ENCODE results near the gene FAN1.

FAN1 gene

DNA sequence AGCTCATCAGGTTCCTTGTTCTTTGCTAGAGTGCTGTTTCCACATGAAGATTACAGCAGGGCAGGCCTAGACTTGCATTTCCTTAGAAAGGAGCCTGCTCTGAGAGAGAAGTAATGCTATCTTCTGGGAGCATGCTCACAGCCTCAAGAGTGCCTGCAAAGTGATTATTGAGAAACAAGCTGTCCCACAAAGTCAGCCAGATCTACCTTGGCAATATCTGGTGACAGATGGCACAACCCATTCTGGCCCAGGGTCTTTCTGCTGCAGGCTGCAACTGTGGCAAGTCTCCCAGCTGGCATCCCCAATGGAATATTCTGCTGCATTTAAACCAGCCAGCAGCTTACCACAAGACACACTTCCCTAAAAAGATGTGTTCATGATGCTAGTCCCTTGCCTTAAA is 58.4 kb downstream of the FAN1 start:
- no peak for DNase-seq

DNA sequence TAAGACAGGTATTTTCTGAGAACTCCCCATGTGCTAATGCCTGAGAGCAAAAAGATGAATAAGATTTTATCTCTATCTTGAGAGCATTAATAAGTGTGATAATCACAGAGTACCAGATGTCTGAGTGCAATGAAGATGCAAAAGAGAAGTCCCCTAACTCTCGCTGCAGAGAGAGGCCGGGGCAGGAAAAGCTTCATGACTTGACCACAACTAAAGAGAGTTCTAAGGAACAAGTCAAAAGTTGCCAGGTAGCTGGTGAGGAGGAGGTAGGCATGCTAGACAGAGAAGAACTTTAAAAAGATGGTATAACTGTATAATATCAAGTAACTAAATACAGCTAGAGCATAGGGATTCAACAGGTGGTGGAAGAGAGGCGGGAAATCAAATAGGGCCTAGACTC is 58.9 kb downstream of the FAN1 start:
- no peak for DNase-seq

DNA sequence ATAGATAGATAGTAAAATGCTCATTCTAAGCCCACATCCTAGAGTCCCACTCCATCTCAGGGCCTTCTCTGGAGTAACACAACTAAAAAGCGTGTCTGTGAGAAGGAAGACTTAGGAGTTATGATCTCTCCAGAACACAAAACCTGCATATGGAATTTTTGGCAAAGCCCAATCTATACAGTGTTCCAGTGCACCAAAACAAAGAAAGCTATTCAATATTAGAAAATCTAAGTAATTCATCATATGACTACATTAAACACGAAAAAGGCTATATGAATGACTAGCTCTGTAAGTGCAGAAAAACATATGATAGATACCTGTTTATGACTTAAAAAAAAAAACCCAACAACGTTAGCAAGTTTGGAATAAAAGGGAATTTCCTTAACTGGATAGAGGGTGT is 60.0 kb downstream of the FAN1 start:
- no peak for DNase-seq

DNA sequence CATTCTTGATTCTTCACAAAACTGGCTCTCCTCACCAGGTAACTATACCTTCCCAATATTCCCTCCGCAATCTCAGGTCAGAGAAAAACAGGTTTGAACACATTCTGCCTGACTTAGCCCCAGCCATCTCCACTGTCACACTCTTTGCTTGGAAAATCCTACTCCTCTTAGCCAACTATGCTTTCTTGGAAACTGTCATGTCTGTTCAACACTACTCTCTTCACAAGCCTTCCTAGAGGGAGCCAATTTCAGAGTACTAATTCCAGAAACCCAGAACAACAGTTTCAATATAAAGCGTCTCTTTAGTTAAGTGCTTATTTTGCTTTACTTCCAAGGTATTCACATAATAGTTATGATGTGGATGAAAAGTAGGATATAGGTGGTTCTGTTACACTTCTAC is 66.0 kb downstream of the FAN1 start:
- no peak for DNase-seq

DNA sequence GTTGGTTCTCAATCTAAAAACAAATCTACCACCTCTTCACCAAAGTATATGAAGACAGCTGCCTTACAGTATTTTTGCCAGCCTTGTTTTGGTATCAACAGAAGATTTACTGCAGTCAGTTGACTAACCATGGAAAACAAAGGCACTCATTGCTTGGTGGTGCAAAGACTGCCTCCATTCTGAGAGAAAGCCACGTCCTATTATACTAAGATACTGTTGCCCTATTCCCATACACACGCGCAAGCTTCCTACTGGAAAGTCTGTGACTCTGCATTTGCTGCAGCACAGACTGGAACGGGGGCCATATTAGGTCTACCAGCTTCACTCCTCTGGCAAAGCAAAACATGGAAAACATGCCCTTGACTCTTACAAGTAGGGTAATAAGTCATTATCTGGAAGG is 69.7 kb downstream of the FAN1 start:
- no peak for DNase-seq

DNA sequence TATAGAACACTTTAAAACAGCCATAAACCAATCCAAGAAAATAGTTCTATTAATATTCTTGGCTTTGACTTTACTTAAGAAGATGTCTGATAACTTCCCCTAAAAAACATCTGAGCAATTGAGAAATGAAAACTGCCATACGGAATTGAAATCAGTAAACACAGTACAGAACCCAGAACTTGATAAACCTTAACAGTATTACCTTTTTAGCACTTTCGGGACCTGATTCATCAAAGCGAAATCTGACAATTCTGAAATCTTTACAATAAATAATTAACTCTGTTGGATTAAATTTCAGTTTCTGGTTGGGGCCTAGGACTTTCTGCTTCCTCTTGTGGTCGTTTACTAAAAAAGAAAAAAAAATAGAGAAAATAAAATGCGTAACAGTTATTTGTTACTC is 70.4 kb downstream of the FAN1 start:
- no peak for DNase-seq

DNA sequence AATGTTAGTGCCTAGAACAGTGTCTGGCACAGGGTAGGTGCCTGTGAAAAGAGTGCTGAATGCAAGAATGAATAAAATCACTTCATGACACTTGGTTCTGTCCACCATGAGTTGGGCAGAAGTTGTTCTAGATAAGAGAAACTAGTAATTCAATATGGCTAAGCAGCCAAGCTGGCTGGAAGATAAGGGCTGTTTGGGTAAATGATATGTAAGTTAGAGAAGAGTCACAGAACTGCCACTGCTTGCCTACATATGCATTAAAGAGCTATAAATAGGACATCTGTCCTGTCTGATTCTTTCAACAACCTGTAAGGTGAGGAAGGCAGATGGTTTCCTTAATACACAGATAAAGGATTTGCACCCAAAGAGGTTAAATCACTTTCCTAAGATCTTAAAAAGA is 74.6 kb downstream of the FAN1 start:
- DNase-seq = no peak

DNA sequence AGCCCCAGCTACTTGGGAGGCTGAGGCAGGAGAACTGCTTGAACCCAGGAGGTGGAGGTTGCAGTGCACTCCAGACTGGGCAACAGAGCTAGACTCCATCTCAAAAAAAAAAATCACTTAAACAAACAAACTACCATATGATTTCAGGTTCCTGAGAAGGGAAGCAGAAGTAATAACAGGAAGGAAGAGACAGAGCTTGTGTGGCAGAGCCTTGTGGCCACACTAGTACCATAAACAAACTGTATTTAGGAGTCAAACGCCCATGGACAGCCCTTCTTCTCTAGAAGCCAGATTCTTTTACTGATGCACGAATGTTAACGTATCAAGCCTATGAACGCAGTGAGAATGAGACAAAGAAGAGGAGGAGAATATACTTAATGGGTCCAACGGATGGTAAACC is 75.7 kb downstream of the FAN1 start:
- no peak for DNase-seq

DNA sequence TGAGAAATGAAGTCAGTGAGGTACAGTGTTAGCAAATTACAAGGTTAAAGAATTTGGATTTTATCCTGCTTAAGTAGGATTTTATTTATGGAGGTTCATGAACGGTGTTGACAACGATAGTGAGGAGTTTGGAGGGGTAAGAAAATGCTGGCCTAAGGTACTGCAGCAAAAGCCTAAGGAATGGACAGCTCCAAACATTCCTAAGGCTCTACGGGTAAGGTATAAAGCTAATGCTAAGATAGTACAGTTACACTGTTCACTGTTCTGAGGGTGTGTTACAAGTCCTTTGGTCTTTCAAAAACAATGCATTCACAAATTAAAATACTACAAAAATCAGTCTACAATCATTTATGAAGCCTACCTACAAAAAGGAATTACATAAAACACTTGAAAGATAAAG is 80.4 kb downstream of the FAN1 start:
- DNase-seq = no peak

DNA sequence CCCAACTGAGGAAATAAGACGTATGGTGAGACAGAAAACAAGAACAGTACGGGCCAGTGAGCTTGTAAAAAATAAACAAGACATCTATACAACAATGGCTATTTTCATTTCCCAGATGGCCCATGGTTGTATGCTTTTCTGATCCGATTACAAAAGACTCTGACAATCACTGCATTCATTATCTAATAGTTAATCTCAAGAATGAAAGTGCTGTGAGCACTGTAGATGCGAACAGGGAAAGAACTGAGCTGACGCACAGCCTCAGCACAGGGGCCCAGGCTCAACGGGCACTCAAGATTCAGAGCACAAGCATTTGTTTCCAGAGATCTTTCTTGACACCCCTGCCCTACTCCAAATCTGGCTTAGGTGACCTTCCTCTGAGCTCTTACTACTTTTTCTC is 80.8 kb downstream of the FAN1 start:
- DNase-seq = no peak

DNA sequence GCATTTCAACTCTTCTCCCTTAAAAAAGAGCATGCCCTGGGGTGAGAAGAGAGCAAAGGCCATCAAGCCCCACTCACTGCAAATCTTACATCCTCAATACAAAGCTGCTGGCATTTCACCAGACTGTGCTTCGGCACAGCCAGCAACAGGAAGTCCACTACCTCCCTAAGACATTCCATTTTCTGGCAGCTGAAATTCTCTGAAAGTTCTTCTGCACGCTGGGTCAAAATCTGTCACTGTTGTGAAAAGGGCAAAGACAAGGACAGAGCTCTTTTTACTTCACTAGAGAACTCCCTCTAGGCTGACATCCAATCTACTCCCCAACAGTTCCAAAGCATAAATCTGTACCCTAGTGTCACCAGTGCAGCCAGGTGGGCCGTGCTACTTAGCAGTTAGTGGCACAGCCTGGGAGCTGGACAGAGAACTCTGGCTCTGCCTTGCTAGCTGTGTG is 81.4 kb downstream of the FAN1 start:
- no peak for DNase-seq

DNA sequence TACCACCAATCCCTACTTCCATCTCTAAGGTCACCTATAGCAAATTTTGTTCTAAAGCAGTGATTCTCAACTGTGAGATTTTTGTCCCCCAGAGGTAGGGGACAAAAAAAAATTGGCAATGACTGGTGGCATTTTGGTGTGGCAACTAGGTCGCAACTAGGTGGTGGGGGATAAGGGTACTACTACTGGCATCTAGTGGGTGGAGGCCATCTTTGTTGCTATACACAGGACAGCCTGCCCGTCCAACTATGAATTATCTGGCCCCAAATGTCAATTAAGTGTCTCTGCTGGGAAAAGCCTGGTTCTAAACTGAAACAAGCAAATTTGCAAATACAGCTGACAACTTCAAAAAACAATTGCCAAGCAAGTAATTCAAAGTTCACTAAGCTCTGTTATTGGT is 86.3 kb downstream of the FAN1 start:
- no peak for DNase-seq

DNA sequence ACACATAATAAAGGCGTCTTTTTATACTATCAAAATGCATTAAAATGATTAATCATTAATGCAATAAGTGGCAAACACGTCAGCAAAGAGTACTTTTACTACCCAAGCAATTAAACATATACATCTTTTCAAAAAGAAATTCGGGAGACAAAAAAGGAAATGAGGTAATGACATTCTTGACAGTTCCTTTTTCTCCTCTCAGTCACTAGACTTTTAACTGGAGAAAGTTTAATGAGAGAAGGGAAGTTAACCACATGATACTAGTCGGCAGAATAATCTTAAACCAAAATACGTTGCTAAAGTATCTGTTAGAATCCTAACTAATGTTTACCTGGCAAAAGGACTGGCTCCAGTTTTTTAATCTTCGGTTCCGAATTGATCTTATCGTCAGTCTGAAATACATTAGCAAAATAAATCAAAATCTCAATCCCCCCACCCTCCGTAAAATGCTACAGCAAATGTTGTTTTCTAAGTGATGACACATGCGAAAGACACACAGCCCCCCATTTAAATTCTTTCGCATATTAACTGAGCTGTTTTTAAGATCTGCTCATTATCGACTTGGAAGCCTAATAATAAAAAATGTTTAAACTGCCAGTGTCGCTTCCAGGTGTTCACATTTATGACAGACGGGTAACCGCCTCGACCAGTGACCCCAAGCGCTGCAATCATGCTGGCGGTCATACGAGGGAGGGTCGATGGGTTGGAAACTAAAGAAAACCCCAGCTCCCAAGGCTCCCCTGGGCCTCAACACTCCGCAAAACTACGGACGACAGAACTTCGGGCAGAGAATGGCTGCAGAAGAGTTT is 86.9 kb downstream of the FAN1 start:
- no peak for DNase-seq

DNA sequence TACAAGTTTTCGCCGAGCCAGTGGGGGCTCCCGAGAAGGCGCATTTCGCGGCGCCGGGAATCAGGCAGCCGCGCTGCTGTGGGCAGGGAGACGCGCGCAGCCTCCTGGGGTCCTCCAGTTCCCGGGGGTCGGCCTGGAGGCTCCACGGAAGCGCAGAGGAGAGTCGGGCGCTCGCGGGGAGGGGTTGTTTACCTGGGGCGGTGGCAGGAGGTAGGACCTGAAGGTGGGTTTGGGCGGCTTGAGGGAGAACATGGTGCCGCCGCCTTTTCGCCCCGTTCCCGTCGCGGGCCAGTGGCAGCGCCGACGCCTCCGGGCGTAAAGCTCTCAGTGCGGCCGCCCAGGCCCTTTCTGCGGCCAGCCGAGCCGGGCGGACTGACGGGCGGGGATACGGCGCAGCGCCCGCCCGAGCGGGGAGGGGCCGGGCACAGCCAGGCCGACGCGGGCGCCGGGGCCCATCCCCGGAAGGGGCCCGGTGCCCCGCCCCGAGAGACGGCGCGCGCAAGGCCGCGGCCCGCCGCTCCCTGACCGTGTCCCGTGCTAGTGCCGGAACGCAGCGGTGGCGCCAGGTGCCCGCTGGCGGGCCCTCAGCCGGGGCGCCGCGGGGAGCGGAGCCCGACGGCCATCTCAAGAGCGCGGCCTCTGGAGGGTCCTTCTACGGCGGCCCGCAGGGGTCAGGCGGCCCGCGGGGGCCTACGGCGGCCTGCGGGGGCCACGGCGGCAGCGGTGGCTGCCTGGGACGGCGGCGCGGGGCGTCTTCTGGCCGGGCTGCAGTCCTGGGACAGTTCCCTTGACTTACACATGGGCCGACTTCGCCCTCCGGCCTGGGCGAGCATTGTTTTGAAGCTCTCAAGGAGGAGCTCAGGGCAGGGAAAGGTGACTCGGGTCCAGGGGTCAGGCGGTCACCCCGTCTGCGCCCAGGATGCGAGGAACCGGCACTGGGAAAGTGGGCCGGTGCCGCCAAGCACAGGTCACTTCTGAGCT is 87.8 kb downstream of the FAN1 start, which contains the start of gene MTMR10:
MTMR10 (minus strand) TSS at position 374 of the 981 bp plus-strand sequence; CDS start at position 252, 122 bp downstream.
- no peak for DNase-seq

DNA sequence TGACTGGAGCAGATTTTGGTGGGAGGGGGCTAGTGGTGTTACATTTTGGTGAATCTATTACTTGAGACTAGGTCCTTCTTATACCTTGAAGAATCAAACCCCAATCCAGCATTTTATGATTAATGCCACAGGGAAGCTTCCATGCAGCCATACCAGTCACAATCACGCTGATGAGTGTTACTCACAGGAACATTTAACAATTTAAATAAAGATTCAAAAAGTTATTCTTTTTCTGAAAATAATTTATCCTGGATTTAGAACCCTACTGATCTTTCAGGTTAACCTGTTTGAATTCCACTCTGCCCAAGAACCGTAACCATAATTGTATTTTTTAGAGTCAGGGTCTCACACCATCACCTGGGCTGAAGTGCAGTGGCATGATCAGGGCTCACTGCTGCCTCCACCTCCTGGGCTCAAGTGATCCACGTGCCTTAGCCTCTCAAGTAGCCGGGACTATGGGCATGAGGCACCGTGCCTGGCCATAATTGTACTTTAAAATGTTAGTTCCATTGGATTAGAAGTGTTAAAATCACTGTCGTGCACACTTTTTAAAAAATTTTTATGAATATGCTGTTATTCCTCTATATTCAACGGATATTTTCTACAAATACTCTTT is 88.6 kb downstream of the FAN1 start:
- no peak for DNase-seq
